Esophagus squamous epithelium (tissue), 4 donors: ENCODE measurements around the gene HUS1B.

ENCODE experiments used
- POLR2A ChIP-seq, 4 donors: fragments of 450-650 bp; IDR thresholded peaks; one replicate each; pipeline ENCODE4 v1.6.1; 2017; ENCODE audit warnings: antibody characterized with exemption in 4 of 4, mild to moderate bottlenecking in 4 of 4, moderate library complexity in 3 of 4
- TF ChIP-seq, protein P1 (sequence below), 6 experiments: fragments of 450-650 bp in 4 of 6; fragments of 200-600 bp in 2 of 6; sonication (generic) in 2 of 6; IDR thresholded peaks; one replicate each; pipeline ENCODE4 v1.5.1; 2016 to 2019; ENCODE audit warnings: antibody characterized with exemption in 6 of 6, mild to moderate bottlenecking in 4 of 6, moderate library complexity in 4 of 6

DNA sequence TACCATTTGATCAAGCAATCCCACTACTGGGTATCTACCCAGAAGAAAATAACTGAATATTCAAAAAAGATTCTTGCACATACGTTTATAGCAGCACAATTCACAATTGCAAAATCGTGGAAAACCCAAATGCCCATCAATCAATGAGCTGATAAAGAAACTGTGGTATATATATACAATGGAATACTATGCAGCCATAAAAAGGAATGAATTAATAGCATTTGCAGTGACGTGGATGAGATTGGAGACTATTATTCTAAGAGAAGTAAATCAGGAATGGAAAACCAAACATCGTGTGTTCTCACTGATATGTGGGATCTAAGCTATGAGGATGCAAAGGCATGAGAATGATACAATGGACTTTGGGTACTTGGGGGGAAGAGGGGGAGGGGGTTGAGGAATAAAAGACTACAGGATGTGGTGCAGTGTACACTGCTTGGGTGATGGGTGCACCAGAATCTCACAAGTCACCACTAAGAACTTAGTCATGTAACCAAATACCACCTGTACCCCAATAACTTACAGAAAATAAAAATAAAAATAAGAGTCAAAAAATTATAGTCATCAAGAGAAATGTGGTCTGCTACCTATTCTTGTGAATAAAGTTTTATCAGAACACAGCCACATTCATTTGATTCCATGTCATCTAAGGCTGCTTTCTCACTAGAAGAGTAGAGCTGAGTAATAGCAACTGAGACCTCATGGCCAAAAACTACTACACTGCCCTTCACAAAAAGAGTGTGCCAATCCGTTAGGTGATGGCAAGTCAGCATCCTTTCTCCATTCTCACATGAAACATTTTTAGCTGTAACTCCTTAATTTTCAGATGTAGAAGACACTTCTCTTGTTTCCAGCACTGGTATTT is 8.7 kb upstream of the HUS1B start:
- TF ChIP-seq, protein P1, sequence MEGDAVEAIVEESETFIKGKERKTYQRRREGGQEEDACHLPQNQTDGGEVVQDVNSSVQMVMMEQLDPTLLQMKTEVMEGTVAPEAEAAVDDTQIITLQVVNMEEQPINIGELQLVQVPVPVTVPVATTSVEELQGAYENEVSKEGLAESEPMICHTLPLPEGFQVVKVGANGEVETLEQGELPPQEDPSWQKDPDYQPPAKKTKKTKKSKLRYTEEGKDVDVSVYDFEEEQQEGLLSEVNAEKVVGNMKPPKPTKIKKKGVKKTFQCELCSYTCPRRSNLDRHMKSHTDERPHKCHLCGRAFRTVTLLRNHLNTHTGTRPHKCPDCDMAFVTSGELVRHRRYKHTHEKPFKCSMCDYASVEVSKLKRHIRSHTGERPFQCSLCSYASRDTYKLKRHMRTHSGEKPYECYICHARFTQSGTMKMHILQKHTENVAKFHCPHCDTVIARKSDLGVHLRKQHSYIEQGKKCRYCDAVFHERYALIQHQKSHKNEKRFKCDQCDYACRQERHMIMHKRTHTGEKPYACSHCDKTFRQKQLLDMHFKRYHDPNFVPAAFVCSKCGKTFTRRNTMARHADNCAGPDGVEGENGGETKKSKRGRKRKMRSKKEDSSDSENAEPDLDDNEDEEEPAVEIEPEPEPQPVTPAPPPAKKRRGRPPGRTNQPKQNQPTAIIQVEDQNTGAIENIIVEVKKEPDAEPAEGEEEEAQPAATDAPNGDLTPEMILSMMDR (IDR thresholded peaks at IDR 0.05) = no peak
- no peak for TF ChIP-seq POLR2A (IDR thresholded peaks at IDR 0.05)
